Ishikawa (cell line): Measurements from ENCODE around the gene HOXC4.

Experiments
- CREB1 ChIP-seq: IDR thresholded peaks from 2 replicates; pipeline ENCODE4 v1.6.1; 2012; ENCODE audit warnings: low read depth
- EGR1 ChIP-seq: IDR thresholded peaks from 2 replicates; pipeline ENCODE4 v1.6.1; 2012
- MAX ChIP-seq: IDR thresholded peaks from 2 replicates; pipeline ENCODE4 v1.6.1; 2012
- TAF1 ChIP-seq: IDR thresholded peaks from 2 replicates; pipeline ENCODE4 v1.6.1; 2012; ENCODE audit warnings: low read depth, mild to moderate bottlenecking
- TEAD4 ChIP-seq: IDR thresholded peaks from 2 replicates; pipeline ENCODE4 v1.6.1; 2012
- USF1 ChIP-seq: IDR thresholded peaks from 2 replicates; pipeline ENCODE4 v1.6.1; 2012

- TF ChIP-seq MAX: no peak
- TF ChIP-seq USF1: no peak
- no peak for TF ChIP-seq TAF1
- TF ChIP-seq TEAD4: no peak
- TF ChIP-seq CREB1: no peak
- TF ChIP-seq EGR1: no peak
These were observed 12.8 kb downstream of the HOXC4 start for GRCh38 chr12:54066408-54066807.
